Medulla oblongata (tissue), 1 donor: Measurements from ENCODE around the gene BUB3.

Experiments
- DNase-seq: peaks from one replicate; pipeline ENCODE4 v3.0.0-alpha.2; 2015; ENCODE audit errors: extremely low spot score

Gene BUB3

DNA sequence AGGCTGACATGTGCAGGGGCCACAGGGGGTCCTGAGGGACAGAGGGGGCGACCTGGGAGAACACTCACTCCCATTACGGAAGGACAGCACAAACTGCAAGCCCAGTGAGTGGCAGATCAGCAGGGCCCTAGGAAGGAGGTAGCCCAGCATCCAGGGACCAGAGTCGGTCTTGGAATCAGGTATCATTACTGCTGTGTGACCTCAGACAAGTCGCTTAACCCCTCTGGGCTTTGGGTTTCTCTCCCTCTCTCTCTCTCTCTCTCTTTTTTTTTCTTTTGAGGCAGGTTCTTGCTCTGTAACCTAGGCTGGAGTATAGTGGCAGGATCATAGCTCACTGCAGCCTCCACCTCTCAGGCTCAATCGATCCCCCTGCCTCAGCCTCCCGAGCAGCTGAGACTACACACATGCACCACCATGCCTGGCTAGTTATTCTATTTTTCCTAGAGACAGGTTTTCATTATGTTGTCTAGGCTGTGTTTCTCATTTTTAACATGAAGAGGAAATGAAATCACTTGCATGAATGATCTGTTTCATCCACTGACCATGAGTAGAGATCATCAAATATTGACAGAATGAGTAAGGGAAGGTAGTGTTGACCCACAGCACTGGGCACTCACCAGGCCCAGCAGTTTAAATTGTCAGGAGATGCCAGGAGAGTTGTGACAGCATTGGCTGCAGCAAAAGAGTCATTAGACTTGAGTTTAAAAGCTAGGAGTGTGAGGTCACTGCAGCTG lies 49.4 kb downstream of the BUB3 start:
- DNase-seq: no peak

GRCh38 chr10:123204127-123204461 lies 49.9 kb downstream of the BUB3 start:
- no peak for DNase-seq

DNA sequence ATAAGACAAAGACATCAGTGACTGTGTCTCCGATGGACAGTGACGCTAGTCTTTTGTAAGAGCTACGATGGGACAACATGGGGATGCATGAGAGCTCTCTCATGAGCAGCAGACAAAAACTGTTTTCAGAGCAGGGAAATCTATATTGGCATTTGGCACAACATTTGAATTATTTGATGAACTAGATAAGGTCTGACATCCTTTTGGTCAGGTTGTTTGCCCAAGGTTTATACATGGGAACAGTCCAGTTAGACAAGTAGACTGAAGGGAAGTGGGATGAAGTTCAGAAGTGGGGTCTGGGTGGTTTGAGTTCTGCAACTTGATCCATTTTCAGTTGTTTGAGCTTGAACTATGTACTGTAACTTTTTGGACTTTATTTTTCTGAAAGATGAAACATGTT lies 50.8 kb downstream of the BUB3 start:
- no peak for DNase-seq

- DNase-seq: no peak
Measured at GRCh38 chr10:123212063-123212462, 57.9 kb downstream of the BUB3 start.

GRCh38 chr10:123212640-123213039 lies 58.4 kb downstream of the BUB3 start:
- no peak for DNase-seq

GRCh38 chr10:123213192-123213591 lies 59.0 kb downstream of the BUB3 start:
- no peak for DNase-seq
